ENCODE measurements around the gene ZAR1L.

DNA sequence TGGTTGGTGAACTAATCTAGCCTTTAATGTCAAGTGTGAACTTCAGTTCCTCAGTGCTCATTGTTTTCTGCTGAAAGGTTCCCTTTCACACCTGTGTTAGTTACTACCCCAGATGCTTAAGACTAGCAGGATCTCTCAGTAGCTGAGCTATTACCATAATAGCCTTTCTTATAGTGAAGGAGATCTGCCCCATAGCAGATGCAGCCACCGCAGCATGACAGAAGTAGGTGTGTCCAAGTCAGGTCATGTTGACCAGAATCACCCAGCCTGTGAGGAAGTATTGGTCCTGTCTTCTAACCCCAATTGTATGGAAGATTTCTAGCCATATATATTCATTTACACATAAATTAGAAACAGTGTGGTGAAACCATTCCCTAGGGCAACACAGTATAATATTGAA, 37.3 kb downstream of the ZAR1L start:
- TF ChIP-seq, protein P1, sequence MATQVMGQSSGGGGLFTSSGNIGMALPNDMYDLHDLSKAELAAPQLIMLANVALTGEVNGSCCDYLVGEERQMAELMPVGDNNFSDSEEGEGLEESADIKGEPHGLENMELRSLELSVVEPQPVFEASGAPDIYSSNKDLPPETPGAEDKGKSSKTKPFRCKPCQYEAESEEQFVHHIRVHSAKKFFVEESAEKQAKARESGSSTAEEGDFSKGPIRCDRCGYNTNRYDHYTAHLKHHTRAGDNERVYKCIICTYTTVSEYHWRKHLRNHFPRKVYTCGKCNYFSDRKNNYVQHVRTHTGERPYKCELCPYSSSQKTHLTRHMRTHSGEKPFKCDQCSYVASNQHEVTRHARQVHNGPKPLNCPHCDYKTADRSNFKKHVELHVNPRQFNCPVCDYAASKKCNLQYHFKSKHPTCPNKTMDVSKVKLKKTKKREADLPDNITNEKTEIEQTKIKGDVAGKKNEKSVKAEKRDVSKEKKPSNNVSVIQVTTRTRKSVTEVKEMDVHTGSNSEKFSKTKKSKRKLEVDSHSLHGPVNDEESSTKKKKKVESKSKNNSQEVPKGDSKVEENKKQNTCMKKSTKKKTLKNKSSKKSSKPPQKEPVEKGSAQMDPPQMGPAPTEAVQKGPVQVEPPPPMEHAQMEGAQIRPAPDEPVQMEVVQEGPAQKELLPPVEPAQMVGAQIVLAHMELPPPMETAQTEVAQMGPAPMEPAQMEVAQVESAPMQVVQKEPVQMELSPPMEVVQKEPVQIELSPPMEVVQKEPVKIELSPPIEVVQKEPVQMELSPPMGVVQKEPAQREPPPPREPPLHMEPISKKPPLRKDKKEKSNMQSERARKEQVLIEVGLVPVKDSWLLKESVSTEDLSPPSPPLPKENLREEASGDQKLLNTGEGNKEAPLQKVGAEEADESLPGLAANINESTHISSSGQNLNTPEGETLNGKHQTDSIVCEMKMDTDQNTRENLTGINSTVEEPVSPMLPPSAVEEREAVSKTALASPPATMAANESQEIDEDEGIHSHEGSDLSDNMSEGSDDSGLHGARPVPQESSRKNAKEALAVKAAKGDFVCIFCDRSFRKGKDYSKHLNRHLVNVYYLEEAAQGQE (IDR thresholded peaks at IDR 0.05; ENCODE audit: insufficient read depth in 1 of 2, low read depth in 2 of 2, low read length in 2 of 2) = no peak
- TF ChIP-seq POLR2AphosphoS5 (IDR thresholded peaks at IDR 0.05; ENCODE audit: low read depth, low read length) = no peak
- no peak for TF ChIP-seq SIN3A (IDR thresholded peaks at IDR 0.05; ENCODE audit: borderline replicate concordance, insufficient read depth, low read length)
- no peak for TF ChIP-seq TAF1 (IDR thresholded peaks at IDR 0.05; ENCODE audit: borderline replicate concordance, insufficient read depth, low read length)
